Measurements from ENCODE around the gene ALDH3A2.

DNA sequence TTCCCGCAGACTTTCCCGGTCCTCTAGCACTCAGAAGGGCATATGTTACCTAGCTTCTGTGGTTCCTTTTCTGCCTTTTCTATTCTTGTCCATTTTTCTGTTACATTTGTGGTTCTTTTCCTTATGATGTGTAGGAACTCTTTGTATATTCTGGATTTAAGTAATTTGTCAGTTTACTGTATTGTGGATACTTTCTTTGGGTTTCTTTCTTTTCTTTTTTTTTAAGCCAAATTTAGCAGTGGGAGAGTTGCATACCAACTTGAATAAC is 657 bp downstream of the ALDH3A2 start:
- TF ChIP-seq, protein P1, sequence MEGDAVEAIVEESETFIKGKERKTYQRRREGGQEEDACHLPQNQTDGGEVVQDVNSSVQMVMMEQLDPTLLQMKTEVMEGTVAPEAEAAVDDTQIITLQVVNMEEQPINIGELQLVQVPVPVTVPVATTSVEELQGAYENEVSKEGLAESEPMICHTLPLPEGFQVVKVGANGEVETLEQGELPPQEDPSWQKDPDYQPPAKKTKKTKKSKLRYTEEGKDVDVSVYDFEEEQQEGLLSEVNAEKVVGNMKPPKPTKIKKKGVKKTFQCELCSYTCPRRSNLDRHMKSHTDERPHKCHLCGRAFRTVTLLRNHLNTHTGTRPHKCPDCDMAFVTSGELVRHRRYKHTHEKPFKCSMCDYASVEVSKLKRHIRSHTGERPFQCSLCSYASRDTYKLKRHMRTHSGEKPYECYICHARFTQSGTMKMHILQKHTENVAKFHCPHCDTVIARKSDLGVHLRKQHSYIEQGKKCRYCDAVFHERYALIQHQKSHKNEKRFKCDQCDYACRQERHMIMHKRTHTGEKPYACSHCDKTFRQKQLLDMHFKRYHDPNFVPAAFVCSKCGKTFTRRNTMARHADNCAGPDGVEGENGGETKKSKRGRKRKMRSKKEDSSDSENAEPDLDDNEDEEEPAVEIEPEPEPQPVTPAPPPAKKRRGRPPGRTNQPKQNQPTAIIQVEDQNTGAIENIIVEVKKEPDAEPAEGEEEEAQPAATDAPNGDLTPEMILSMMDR (IDR thresholded peaks at IDR 0.05), result no peak
- no peak for TF ChIP-seq EZH2 (IDR thresholded peaks at IDR 0.05; ENCODE audit: borderline replicate concordance, insufficient read depth, low read depth, low read length, poor library complexity, severe bottlenecking)
